NB4 (cell line): Measurements from ENCODE around the gene STK39.
"Not testable (repeated sequence)": the region's sequence is repeated elsewhere in the genome, so short reads cannot be mapped to it uniquely, and the experiment has no call there.

ENCODE experiments used
- DNase-seq: peaks from one replicate; pipeline ENCODE4 v3.0.0; 2010; ENCODE audit warnings: low read depth
- H3K4me3 ChIP-seq: one replicate; pipeline ENCODE4 v1.5.1; 2011; ENCODE audit warnings: mild to moderate bottlenecking, low read depth, low read length, moderate library complexity
- CTCF ChIP-seq: IDR thresholded peaks from one replicate; pipeline ENCODE4 v1.5.1; 2012; ENCODE audit warnings: low read depth, low read length
- MAX ChIP-seq: IDR thresholded peaks from 2 replicates; pipeline ENCODE4 v1.6.1; 2011; ENCODE audit warnings: low read depth, low read length
- MYC ChIP-seq: IDR thresholded peaks from 2 replicates; pipeline ENCODE4 v1.6.1; 2011; ENCODE audit warnings: low read depth, low read length
- POLR2A ChIP-seq: IDR thresholded peaks from 2 replicates; pipeline ENCODE4 v1.6.1; 2011; ENCODE audit warnings: mild to moderate bottlenecking; ENCODE audit not compliant: insufficient read length; ENCODE audit errors: extremely low read depth

The STK39 gene

GRCh38 chr2:168289880-168290279 lies 42.5 kb upstream of the STK39 start:
- TF ChIP-seq CTCF (no peak), MYC (no peak), MAX (no peak), POLR2A (no peak)
- no peak overlapping the region for H3K4me3 ChIP-seq
- no peak for DNase-seq

GRCh38 chr2:168286535-168286934 lies 39.1 kb upstream of the STK39 start:
- no peak for TF ChIP-seq MAX
- TF ChIP-seq POLR2A = no peak
- no peak for TF ChIP-seq CTCF
- no peak for TF ChIP-seq MYC
- no peak overlapping the region for H3K4me3 ChIP-seq
- no peak for DNase-seq

GRCh38 chr2:168278424-168278888 lies 31.1 kb upstream of the STK39 start:
- DNase-seq = no peak
- H3K4me3 ChIP-seq = no peak overlapping the region
- no peak for TF ChIP-seq POLR2A
- TF ChIP-seq MYC = no peak
- TF ChIP-seq CTCF = no peak

- H3K4me3 ChIP-seq = no peak overlapping the region
- no peak for TF ChIP-seq MAX
- no peak for TF ChIP-seq POLR2A
- no peak for TF ChIP-seq CTCF
- no peak for TF ChIP-seq MYC
- no peak for DNase-seq
These were observed 29.9 kb upstream of the STK39 start for GRCh38 chr2:168277276-168277675.

- DNase-seq = no peak
- no peak for TF ChIP-seq CTCF
- no peak for TF ChIP-seq MAX
- no peak for TF ChIP-seq POLR2A
- no peak for TF ChIP-seq MYC
- no peak overlapping the region for H3K4me3 ChIP-seq
These were observed 24.8 kb upstream of the STK39 start for GRCh38 chr2:168272225-168272624.

- not testable (repeated sequence) for DNase-seq, H3K4me3 ChIP-seq
These were observed 15.5 kb upstream of the STK39 start for GRCh38 chr2:168262926-168263325.
